Naive thymus-derived CD4-positive, alpha-beta T cell (primary cell): Measurements from ENCODE around the gene MAPKAPK2. TPM values are rescaled to one million over a fixed set of nuclear protein-coding genes. Genes with fewer than 3 reads are reported as not detected.

Source experiments
- ATAC-seq: fragments of 150-1000 bp; cut with Tn5 transposase; 2 replicates; pipeline ENCODE4 v1.10.0; 2021; ENCODE audit warnings: mild to moderate bottlenecking, moderate library complexity
- CTCF ChIA-PET: fragments of 350-600 bp; sonication (Branson Sonifier 250); formaldehyde crosslinking; loops from one replicate; lab custom pipeline; 2021; ENCODE audit warnings: antibody characterized with exemption; lab: Charles Lee
- POLR2A ChIA-PET: fragments of 350-600 bp; sonication (Branson Sonifier 250); formaldehyde crosslinking; loops from one replicate; lab custom pipeline; 2021; ENCODE audit warnings: antibody characterized with exemption, inconsistent platforms; lab: Charles Lee
- DNase-seq, 9 donors: peaks; one replicate each; pipeline versions ENCODE4 v3.0.0 to v3.0.0-alpha.2; 2020 to 2022; ENCODE audit warnings: mixed read lengths in 1 of 9
- H3K27ac ChIP-seq: one replicate; pipeline ENCODE4 v1.7.0; 2013; ENCODE audit warnings: mild to moderate bottlenecking, low read depth, low read length, moderate library complexity
- H3K27me3 ChIP-seq, 2 donors: one replicate each; pipeline ENCODE4 v1.7.0; 2013; ENCODE audit warnings: low read length in 2 of 2, mild to moderate bottlenecking in 2 of 2, moderate library complexity in 2 of 2; ENCODE audit not compliant: control insufficient read depth in 2 of 2, insufficient read depth in 2 of 2
- H3K36me3 ChIP-seq, 3 experiments: 1 replicate in 2 of 3; 2 replicates in 1 of 3; pipeline ENCODE4 v1.7.0; 2013; ENCODE audit warnings: low read length in 3 of 3, mild to moderate bottlenecking in 3 of 3, moderate library complexity in 1 of 3; ENCODE audit not compliant: insufficient read depth in 3 of 3, control insufficient read depth in 2 of 3
- H3K4me1 ChIP-seq, 2 donors: one replicate each; pipeline ENCODE4 v1.7.0; 2013; ENCODE audit warnings: low read length in 2 of 2, mild to moderate bottlenecking in 2 of 2, moderate library complexity in 1 of 2; ENCODE audit not compliant: control insufficient read depth in 2 of 2, insufficient read depth in 2 of 2
- H3K4me3 ChIP-seq: 2 replicates; pipeline ENCODE4 v1.7.0; 2013; ENCODE audit warnings: mild to moderate bottlenecking, low read length
- H3K9me3 ChIP-seq, 3 experiments: 1 replicate in 2 of 3; 2 replicates in 1 of 3; pipeline ENCODE4 v1.7.0; 2013; ENCODE audit warnings: low read length in 3 of 3; ENCODE audit not compliant: control insufficient read depth in 2 of 3
- H3K27ac Mint-ChIP-seq, 9 donors: one replicate each; pipeline ENCODE4 v1.8.0; 2020 to 2022; ENCODE audit warnings: mixed read lengths in 9 of 9, mild to moderate bottlenecking in 8 of 9, moderate library complexity in 5 of 9, inconsistent platforms in 2 of 9
- H3K27me3 Mint-ChIP-seq, 5 donors: one replicate each; pipeline ENCODE4 v1.8.0; 2021 to 2022; ENCODE audit warnings: mixed read lengths in 5 of 5, mild to moderate bottlenecking in 1 of 5
- H3K36me3 Mint-ChIP-seq, 5 donors: one replicate each; pipeline ENCODE4 v1.8.0; 2020 to 2022; ENCODE audit warnings: mixed read lengths in 5 of 5, mild to moderate bottlenecking in 3 of 5, inconsistent platforms in 1 of 5
- H3K4me1 Mint-ChIP-seq, 7 donors: one replicate each; pipeline ENCODE4 v1.8.0; 2020 to 2022; ENCODE audit warnings: mixed read lengths in 7 of 7, mild to moderate bottlenecking in 3 of 7, inconsistent platforms in 1 of 7
- H3K4me3 Mint-ChIP-seq, 10 donors: one replicate each; pipeline ENCODE4 v1.8.0; 2020 to 2022; ENCODE audit warnings: mild to moderate bottlenecking in 10 of 10, mixed read lengths in 10 of 10, moderate library complexity in 6 of 10, inconsistent platforms in 2 of 10
- H3K9me3 Mint-ChIP-seq, 11 donors: one replicate each; pipeline ENCODE4 v1.8.0; 2020 to 2022; ENCODE audit warnings: mixed read lengths in 11 of 11, mild to moderate bottlenecking in 4 of 11, inconsistent platforms in 1 of 11, moderate library complexity in 1 of 11
- intact Hi-C, 2 donors: fragments of 100-400 bp; cut with micrococcal nuclease; formaldehyde crosslinking; loops; one replicate each; pipeline ENCODE4 v1.15.1; 2023
- polyA plus RNA-seq, 2 donors: library from polyadenylated mRNA; unstranded; fragments of 300-500 nt; fragmentation: Illumina TruSeq; gene quantifications; one replicate each; pipeline ENCODE4 v1.2.3, GENCODE V29; 2021
- total RNA-seq, 6 experiments: library from RNA in 5 of 6; stranded (reverse) in 5 of 6; gene quantifications; 1 replicate in 5 of 6; 2 replicates in 1 of 6; pipeline ENCODE4 v1.2.3 and lab custom pipeline; 2021 to 2026

Gene MAPKAPK2
- total and polyA plus RNA-seq, 7 experiments from 2014 or later = 1.4 to 123 (median 53.2) TPM

DNA sequence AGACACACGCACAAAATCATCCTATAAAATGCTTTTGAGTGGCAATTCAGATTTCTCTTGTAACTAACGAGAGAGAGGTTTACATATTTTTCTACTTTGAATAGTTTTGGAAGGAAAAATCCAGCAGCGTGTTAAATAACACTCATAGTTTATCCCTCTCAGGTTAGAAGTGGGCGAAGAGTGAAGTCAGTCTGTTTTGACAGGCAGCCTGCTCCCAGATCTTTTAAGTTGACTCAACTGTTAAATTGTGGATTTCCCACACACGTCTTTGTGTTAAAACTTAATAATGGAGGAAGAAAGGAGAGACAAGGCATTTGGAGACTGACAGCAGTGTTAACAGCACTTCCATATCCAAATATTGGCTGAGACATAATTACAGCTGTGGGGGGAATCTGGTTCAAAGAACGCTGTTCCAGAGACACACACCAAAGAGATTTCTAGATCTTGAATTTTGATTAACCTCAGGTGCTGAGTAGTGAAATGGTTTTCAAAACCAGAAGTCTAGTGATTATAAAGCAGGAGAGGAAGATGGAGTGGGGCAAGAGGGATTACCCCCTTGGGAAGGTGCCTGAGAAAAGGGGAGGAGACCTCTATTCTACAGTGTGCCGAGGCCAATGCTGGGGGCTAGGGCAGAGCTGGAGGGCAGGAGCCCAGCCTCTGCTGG is 2.7 kb downstream of the MAPKAPK2 start:
- no peak overlapping the region for H3K4me3 ChIP-seq
- intact Hi-C loops = loop anchor here in 1 of 2 donors (2.0 kb wide), 1 partner anchor 39 kb away; no protein-coding TSS in a partner anchor
- peaks cover 44 to 67% (median 64%) of the 10 kb centered on the region in 7 donors for H3K4me1 Mint-ChIP-seq
- peak overlapping the region; percentile 52 to 100 (median 96) for H3K27ac Mint-ChIP-seq
- ChIA-PET POLR2A (interaction anchor here (0.6 to 1.2 kb wide), 2 partner anchors 158 to 252 kb away, joined by 3 read pairs; no protein-coding TSS in a partner anchor), CTCF (interaction anchor here (0.6 to 1.8 kb wide), 4 partner anchors 9 to 116 kb away, joined by 3 to 6 read pairs (median 4); no protein-coding TSS in a partner anchor)
- H3K27me3 Mint-ChIP-seq = peaks cover 0 to 15% (median 0%) of the 10 kb centered on the region in 5 donors
- no peak for ATAC-seq
- H3K9me3 ChIP-seq = no peaks in the 10 kb centered on the region
- H3K27ac ChIP-seq = peak overlapping the region; percentile 90
- peaks cover 15 to 38% of the 10 kb centered on the region in 2 donors for H3K4me1 ChIP-seq
- H3K27me3 ChIP-seq = no peaks in the 10 kb centered on the region
- DNase-seq = no peak
- H3K9me3 Mint-ChIP-seq = no peaks in the 10 kb centered on the region
- H3K36me3 ChIP-seq = no peaks in the 10 kb centered on the region
- peaks cover 0 to 3% (median 0%) of the 10 kb centered on the region in 5 donors for H3K36me3 Mint-ChIP-seq
- H3K4me3 Mint-ChIP-seq = peak overlapping the region; percentile 9 to 100 (median 98)

DNA sequence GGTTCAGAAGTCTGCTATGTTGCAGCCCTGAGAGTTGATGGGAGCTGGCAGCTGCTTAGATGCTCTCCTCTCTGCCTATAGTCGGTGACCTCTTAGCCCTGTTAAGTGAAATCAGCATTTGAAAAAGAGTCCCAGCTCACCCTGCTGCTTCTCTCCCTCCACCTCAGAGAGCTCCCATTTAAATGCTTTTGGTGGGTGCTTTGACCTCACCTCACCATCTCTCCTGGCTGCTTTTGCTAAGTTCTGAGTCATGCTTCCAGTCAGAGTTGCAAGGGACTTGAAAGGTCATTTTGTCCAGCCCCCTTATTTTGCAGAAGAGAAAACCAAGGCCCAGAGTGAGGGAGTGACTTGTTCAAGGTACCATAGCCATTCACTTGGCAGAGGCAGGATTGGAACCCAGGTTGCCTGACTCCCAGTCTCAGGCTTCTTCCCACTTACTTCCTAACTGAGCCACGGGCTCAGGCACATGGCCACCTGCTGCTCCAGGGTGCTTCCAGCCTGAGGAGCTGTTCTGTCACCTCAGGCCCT is 3.3 kb downstream of the MAPKAPK2 start:
- peak overlapping the region in 5 of 10 donors; percentile 33 to 97 (median 51) for H3K4me3 Mint-ChIP-seq
- CTCF ChIA-PET = interaction anchor here (0.6 to 1.8 kb wide), 4 partner anchors 9 to 116 kb away, joined by 3 to 6 read pairs (median 4); no protein-coding TSS in a partner anchor
- H3K36me3 Mint-ChIP-seq = peaks cover 0 to 3% (median 0%) of the 10 kb centered on the region in 5 donors
- peak overlapping the region in 2 of 9 donors; percentile 90 to 96 for H3K27ac Mint-ChIP-seq
- Histone ChIP-seq H3K27ac (no peak overlapping the region), H3K4me3 (no peak overlapping the region), H3K9me3 (no peaks in the 10 kb centered on the region), H3K36me3 (no peaks in the 10 kb centered on the region), H3K4me1 (peaks cover 17 to 43% of the 10 kb centered on the region in 2 donors), H3K27me3 (no peaks in the 10 kb centered on the region)
- POLR2A ChIA-PET = interaction anchor here (0.6 to 2.0 kb wide), 3 partner anchors 16 to 252 kb away, joined by 3 to 9 read pairs (median 3); no protein-coding TSS in a partner anchor
- DNase-seq (no peak), ATAC-seq (no peak)
- peaks cover 0 to 13% (median 0%) of the 10 kb centered on the region in 5 donors for H3K27me3 Mint-ChIP-seq
- peaks cover 47 to 73% (median 69%) of the 10 kb centered on the region in 7 donors for H3K4me1 Mint-ChIP-seq
- intact Hi-C loops = loop anchor here in 1 of 2 donors (2.0 kb wide), 1 partner anchor 39 kb away; no protein-coding TSS in a partner anchor
- no peaks in the 10 kb centered on the region for H3K9me3 Mint-ChIP-seq

DNA sequence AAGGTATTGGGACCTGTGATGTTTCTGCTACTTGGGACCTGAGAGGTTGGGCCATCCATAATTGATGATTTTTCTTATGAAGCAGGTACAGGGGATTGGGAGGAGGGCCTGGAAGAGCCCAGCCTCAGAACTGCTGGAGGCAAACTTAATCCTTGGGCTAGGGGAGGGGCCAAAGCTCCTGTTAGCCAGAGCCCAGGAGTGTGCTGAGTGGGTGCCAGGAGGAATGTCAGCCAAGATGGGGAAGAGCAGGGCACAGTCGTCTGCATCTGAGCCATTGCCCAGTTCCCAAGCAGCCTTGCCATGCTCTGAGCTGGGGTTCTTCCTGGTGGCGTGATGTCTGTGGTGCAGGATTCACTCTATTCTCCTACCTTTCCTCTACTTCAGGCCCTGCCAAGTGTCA is 5.8 kb downstream of the MAPKAPK2 start:
- H3K4me3 Mint-ChIP-seq = peak overlapping the region in 1 of 10 donors; percentile 29
- CTCF ChIA-PET = no interaction called here
- H3K27me3 ChIP-seq = no peaks in the 10 kb centered on the region
- H3K4me3 ChIP-seq = no peak overlapping the region
- no peaks in the 10 kb centered on the region for H3K27me3 Mint-ChIP-seq
- intact Hi-C loops = no loop called here
- POLR2A ChIA-PET = interaction anchor here (0.7 to 1.3 kb wide), 3 partner anchors 19 to 718 kb away, joined by 3 read pairs; no protein-coding TSS in a partner anchor
- peaks cover 12 to 48% of the 10 kb centered on the region in 2 donors for H3K4me1 ChIP-seq
- H3K4me1 Mint-ChIP-seq = peaks cover 51 to 88% (median 85%) of the 10 kb centered on the region in 7 donors
- no peak overlapping the region for H3K27ac ChIP-seq
- peaks cover 0 to 2% (median 0%) of the 10 kb centered on the region in 11 donors for H3K9me3 Mint-ChIP-seq
- H3K9me3 ChIP-seq = no peaks in the 10 kb centered on the region
- DNase-seq = no peak
- no peak overlapping the region for H3K27ac Mint-ChIP-seq
- H3K36me3 ChIP-seq = peaks cover 0 to 8% (median 4%) of the 10 kb centered on the region in 3 experiments
- peaks cover 0 to 19% (median 3%) of the 10 kb centered on the region in 5 donors for H3K36me3 Mint-ChIP-seq
- no peak for ATAC-seq

GRCh38 chr1:206691604-206692003 is 6.9 kb downstream of the MAPKAPK2 start:
- ATAC-seq = no peak
- no peak overlapping the region for H3K27ac ChIP-seq
- no peaks in the 10 kb centered on the region for H3K9me3 ChIP-seq
- intact Hi-C loops = no loop called here
- peaks cover 2 to 28% (median 8%) of the 10 kb centered on the region in 5 donors for H3K36me3 Mint-ChIP-seq
- H3K27me3 Mint-ChIP-seq = no peaks in the 10 kb centered on the region
- peaks cover 0 to 2% (median 0%) of the 10 kb centered on the region in 11 donors for H3K9me3 Mint-ChIP-seq
- peaks cover 0 to 17% (median 4%) of the 10 kb centered on the region in 3 experiments for H3K36me3 ChIP-seq
- H3K4me3 Mint-ChIP-seq = no peak overlapping the region
- CTCF ChIA-PET = interaction anchor here (1.5 kb wide), 1 partner anchor 291 kb away, joined by 5 read pairs; no protein-coding TSS in a partner anchor
- peaks cover 58 to 95% (median 88%) of the 10 kb centered on the region in 7 donors for H3K4me1 Mint-ChIP-seq
- no peaks in the 10 kb centered on the region for H3K27me3 ChIP-seq
- no peak for DNase-seq
- POLR2A ChIA-PET = interaction anchor here (1.3 kb wide), 1 partner anchor 18 kb away, joined by 3 read pairs; no protein-coding TSS in a partner anchor
- no peak overlapping the region for H3K4me3 ChIP-seq
- H3K27ac Mint-ChIP-seq = peak overlapping the region in 2 of 9 donors; percentile 8 to 40
- peaks cover 12 to 46% of the 10 kb centered on the region in 2 donors for H3K4me1 ChIP-seq

- ATAC-seq = no peak
- CTCF ChIA-PET = no interaction called here
- Mint-ChIP-seq H3K36me3 (peaks cover 9 to 40% (median 20%) of the 10 kb centered on the region in 5 donors), H3K27me3 (no peaks in the 10 kb centered on the region), H3K4me1 (peaks cover 59 to 93% (median 87%) of the 10 kb centered on the region in 7 donors), H3K27ac (peak overlapping the region in 5 of 9 donors; percentile 26 to 61 (median 37)), H3K4me3 (no peak overlapping the region), H3K9me3 (peaks cover 0 to 2% (median 0%) of the 10 kb centered on the region in 11 donors)
- DNase-seq = no peak
- no peak overlapping the region for H3K27ac ChIP-seq
- POLR2A ChIA-PET = interaction anchor here (0.6 kb wide), 1 partner anchor 131 kb away, joined by 4 read pairs; no protein-coding TSS in a partner anchor
- peaks cover 11 to 34% of the 10 kb centered on the region in 2 donors for H3K4me1 ChIP-seq
- no peak overlapping the region for H3K4me3 ChIP-seq
- no peaks in the 10 kb centered on the region for H3K9me3 ChIP-seq
- peaks cover 0 to 27% (median 4%) of the 10 kb centered on the region in 3 experiments for H3K36me3 ChIP-seq
- no peaks in the 10 kb centered on the region for H3K27me3 ChIP-seq
- intact Hi-C loops = no loop called here
Measured at GRCh38 chr1:206693029-206693428, 8.3 kb downstream of the MAPKAPK2 start.

DNA sequence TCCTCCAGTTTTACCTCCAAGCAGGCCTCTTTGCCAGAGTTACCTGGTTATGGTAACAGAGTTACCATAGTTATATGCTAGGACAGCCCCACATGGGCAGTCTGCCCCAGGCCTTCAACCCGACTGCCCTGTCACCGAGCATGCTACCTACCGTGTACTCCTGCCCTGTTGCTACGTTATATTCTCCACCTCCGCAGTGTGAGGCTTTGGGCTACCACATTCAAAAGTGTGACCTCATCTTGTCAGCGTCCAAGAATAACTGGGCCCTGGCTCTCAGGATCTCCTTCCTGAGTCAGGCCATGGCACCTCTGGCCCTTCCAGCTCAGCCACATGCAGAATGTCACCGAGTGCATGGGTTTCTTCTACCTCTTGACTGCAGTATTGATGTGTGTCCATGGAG is 8.9 kb downstream of the MAPKAPK2 start:
- intact Hi-C loops = no loop called here
- ChIA-PET CTCF (no interaction called here), POLR2A (interaction anchor here (0.6 kb wide), 1 partner anchor 131 kb away, joined by 4 read pairs; no protein-coding TSS in a partner anchor)
- Mint-ChIP-seq H3K36me3 (peaks cover 9 to 40% (median 20%) of the 10 kb centered on the region in 5 donors), H3K4me3 (no peak overlapping the region), H3K27ac (peak overlapping the region in 2 of 9 donors; percentile 37 to 53), H3K4me1 (peaks cover 59 to 95% (median 89%) of the 10 kb centered on the region in 7 donors), H3K27me3 (no peaks in the 10 kb centered on the region), H3K9me3 (peaks cover 0 to 2% (median 0%) of the 10 kb centered on the region in 11 donors)
- peaks cover 11 to 34% of the 10 kb centered on the region in 2 donors for H3K4me1 ChIP-seq
- no peak overlapping the region for H3K27ac ChIP-seq
- H3K4me3 ChIP-seq = no peak overlapping the region
- peaks cover 0 to 29% (median 4%) of the 10 kb centered on the region in 3 experiments for H3K36me3 ChIP-seq
- DNase-seq = no peak
- H3K9me3 ChIP-seq = no peaks in the 10 kb centered on the region
- H3K27me3 ChIP-seq = no peaks in the 10 kb centered on the region
- no peak for ATAC-seq
